Measurements from ENCODE around the gene MEF2A.

GRCh38 chr15:99686290-99686689, 120.5 kb downstream of the MEF2A start:
- TF ChIP-seq BACH2 (CRISPR knock-in tag; IDR thresholded peaks at IDR 0.05; ENCODE audit: borderline replicate concordance) (no peak), TCF4 (CRISPR knock-in tag; IDR thresholded peaks at IDR 0.05; ENCODE audit: borderline replicate concordance) (no peak), ZFP3 (CRISPR knock-in tag; IDR thresholded peaks at IDR 0.05) (no peak), ARNTL (CRISPR knock-in tag; IDR thresholded peaks at IDR 0.05; ENCODE audit: borderline replicate concordance, low read depth) (no peak), ESRRG (CRISPR knock-in tag; IDR thresholded peaks at IDR 0.05) (no peak)
